ENCODE measurements around the gene ACSF3.

ACSF3 gene

DNA sequence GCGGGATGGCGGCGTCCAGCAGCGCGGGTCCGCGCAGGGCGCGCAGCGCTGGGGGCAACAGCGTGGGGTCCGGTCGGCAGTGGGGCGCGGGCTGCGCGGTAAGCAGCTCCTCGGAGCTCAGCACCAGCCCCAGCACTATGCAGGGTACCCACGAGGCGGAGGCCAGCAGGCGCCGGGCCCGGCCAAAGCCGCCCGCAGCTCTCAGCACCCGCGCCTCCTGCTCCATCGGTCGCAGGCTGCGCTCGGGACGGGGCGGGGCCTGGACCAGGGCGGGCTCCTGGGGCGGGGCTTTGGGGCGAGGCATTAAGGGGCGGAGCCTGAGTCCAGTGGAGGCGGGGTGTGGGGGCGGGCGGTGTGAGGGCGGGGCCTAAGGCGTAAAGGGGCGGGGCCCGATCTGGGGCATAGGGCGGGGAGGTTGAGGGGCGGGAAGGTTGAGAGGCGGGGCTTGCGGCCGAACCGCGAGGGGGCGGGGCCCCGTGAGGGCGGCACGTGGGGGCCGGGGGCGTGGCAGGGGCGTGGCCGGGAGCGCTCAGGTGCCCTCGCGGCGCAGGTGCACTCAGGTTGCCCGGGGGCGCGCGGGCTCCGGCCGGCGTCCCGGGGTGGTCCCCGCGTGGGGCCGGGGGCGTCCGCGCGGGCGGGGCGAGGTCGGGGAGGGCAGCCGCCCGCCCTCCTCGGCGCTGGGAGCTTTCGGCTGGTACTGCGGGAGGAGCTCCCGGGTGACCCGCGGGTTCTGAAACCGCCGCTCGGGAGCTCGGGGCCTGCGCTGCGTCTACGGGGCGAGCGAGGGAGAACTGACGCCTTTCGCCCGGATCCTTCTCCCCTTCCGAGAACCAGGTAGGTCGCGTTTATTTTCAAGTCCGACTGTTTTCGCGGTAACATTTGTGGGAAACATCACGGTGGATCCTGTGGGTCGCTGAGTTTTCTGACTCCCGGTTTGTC is 108.1 kb downstream of the ACSF3 start:
- DNase-seq (ENCODE audit: low read depth): peak; percentile 57

- DNase-seq (ENCODE audit: low read depth): no peak
These were observed 109.0 kb downstream of the ACSF3 start for GRCh38 chr16:89202422-89203215.
